ENCODE data around the gene SH3PXD2B.

Gene SH3PXD2B

DNA sequence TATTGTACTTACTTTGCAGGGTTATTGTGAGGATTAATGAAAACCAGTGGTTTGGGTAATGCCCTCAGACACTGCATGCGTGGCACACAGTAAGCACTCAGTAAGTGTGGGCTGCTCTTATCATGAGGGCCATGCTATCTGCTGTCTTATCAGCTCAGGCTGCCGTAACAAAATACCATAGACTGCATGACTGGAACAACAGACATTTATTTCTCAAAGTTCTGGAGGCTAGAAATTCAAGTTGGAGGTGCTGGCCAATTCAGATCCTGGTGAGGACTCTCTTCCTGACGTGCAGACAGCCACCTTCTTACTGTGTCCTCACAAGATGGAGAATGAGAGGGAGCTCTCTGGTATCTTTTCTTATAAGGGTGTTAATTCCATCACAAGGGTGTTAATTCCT lies 23.9 kb upstream of the SH3PXD2B start:
- Histone ChIP-seq H3K4me3 (no peak overlapping the region), H3K4me2 (no peak overlapping the region), H3K27ac (no peak overlapping the region), H4K20me1 (no peaks in the 10 kb centered on the region), H3K4me1 (peaks cover 23% of the 10 kb centered on the region), H3K36me3 (no peaks in the 10 kb centered on the region), H3K9me3 (0 out of 2 replicates have a peak, but pooled peaks cover under 1% of the 10 kb centered on the region), H3K9ac (no peak overlapping the region), H3K27me3 (no peaks in the 10 kb centered on the region)
- no peak for TF ChIP-seq Cebpa-rat (IDR thresholded peaks at IDR 0.05)

DNA sequence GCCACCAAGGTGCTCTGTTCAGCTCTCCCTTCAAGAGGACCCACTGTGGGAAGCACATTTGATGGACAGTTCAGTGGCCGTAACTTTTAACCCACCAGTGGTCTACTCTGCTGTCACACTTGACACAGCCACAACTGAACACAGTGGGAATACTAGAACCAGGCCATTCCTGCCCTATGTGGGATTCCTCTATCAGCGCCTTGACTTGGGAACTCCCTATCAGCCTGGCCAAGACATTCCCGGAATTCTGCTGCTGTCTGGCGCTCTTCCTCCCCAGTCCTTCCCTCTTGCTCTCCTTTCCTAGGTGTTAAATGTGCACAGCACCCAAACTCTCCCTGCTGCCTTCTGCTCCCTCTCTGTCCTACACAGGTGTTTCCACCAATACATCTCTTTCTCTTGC lies 23.1 kb upstream of the SH3PXD2B start:
- no peaks in the 10 kb centered on the region for H3K9me3 ChIP-seq
- no peak for TF ChIP-seq Cebpa-rat (IDR thresholded peaks at IDR 0.05)
- H3K27ac ChIP-seq: no peak overlapping the region
- no peak overlapping the region for H3K9ac ChIP-seq
- no peaks in the 10 kb centered on the region for H4K20me1 ChIP-seq
- H3K36me3 ChIP-seq: no peaks in the 10 kb centered on the region
- H3K4me3 ChIP-seq: no peak overlapping the region
- H3K27me3 ChIP-seq: no peaks in the 10 kb centered on the region
- H3K4me1 ChIP-seq: peaks cover 23% of the 10 kb centered on the region
- H3K4me2 ChIP-seq: no peak overlapping the region

DNA sequence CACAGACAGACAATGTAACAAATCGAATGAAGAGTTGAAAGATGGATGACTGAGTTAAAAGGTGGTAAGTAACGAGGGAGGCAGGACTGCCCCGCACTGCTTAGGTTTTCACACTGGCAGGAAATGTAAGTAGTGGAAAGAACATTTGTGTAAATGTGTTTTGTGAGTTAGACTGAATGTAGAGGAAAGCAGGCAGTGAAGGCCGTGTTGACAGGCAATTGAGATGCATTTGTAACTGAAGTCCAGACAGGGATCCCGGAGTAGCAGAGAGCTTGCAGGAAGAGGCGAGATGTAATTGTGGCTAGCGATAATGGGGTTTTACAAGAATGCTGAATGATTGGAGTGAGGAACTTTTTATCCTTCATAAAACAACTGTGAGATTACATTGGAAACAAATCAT lies 20.0 kb upstream of the SH3PXD2B start:
- Histone ChIP-seq H3K27me3 (no peaks in the 10 kb centered on the region), H3K27ac (no peak overlapping the region), H3K9ac (no peak overlapping the region), H3K4me3 (no peak overlapping the region), H4K20me1 (no peaks in the 10 kb centered on the region), H3K4me1 (peaks cover 3% of the 10 kb centered on the region), H3K36me3 (no peaks in the 10 kb centered on the region), H3K9me3 (no peaks in the 10 kb centered on the region), H3K4me2 (no peak overlapping the region)
- TF ChIP-seq Cebpa-rat (IDR thresholded peaks at IDR 0.05): no peak

DNA sequence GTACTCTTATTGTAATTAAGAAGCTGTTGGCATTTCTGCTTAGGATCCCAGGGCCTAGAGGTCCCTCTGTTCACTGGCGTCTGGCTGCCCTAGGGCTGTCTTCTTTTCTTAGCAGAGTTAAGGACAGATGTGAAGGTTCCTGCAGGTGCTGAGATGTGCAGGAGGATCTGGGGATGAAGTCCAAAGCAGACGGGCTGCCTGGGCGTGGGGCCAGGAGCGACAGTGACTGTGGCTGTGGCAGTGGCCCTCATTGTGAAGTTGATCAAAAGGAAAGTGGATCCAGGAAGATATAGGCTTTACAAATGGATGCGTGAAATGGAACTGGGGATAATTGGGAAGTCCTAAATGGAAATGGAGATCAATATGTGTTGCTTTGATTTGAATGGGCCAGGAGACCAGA lies 19.1 kb upstream of the SH3PXD2B start:
- Histone ChIP-seq H3K4me3 (no peak overlapping the region), H3K36me3 (no peaks in the 10 kb centered on the region), H3K9me3 (no peaks in the 10 kb centered on the region), H3K4me1 (no peaks in the 10 kb centered on the region), H3K27ac (no peak overlapping the region), H4K20me1 (no peaks in the 10 kb centered on the region), H3K27me3 (no peaks in the 10 kb centered on the region), H3K9ac (no peak overlapping the region), H3K4me2 (no peak overlapping the region)
- no peak for TF ChIP-seq Cebpa-rat (IDR thresholded peaks at IDR 0.05)

DNA sequence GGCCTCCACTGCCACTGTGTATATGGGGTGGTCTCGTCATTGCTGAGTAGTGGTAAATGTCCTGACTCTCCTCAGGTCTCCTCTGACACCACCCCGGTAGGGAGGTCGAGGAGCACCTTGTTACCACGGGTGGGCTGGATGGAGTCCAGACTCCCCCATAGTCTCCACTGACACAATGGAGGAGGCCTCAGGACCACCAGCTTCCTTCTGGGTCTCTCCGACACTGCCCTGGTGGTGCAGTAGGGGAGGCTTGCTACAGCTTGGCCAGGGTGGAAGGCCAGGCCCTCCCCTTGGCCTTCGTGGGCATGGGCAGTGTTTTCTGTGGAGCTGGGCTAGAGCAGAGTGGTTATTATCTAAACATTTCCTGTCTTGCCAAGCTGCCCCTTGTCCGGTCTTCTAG lies 15.4 kb upstream of the SH3PXD2B start:
- Histone ChIP-seq H3K27me3 (no peaks in the 10 kb centered on the region), H3K27ac (no peak overlapping the region), H3K9me3 (peaks cover 5% of the 10 kb centered on the region; the same call in 1 of the 2 replicates), H3K36me3 (no peaks in the 10 kb centered on the region), H3K4me1 (no peaks in the 10 kb centered on the region), H4K20me1 (no peaks in the 10 kb centered on the region), H3K4me3 (no peak overlapping the region), H3K9ac (no peak overlapping the region), H3K4me2 (no peak overlapping the region)
- no peak for TF ChIP-seq Cebpa-rat (IDR thresholded peaks at IDR 0.05)

DNA sequence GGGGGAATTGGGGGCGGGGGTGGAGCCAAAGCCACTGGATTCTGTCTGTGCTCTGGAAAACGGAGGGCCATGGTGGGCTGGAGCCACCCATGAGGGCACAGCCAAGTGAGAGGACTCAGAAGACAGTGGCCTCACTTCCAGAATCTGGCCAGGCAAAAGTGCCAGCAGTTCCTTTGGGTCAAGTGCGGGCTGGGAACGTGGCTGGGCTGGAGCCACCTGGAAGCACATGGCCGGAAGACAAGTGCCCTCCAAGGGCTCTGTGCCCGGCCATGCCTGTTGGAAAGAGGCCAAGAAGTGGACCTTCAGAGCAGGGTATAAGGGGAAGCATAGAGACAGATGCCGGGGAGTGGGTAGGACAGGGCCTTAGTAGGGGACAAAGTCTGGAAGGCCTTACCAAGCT lies 11.7 kb upstream of the SH3PXD2B start:
- Histone ChIP-seq H3K4me2 (no peak overlapping the region), H3K4me3 (no peak overlapping the region), H4K20me1 (no peaks in the 10 kb centered on the region), H3K9me3 (peaks cover 25% of the 10 kb centered on the region), H3K4me1 (peaks cover 6% of the 10 kb centered on the region), H3K9ac (no peak overlapping the region), H3K36me3 (no peaks in the 10 kb centered on the region), H3K27me3 (no peaks in the 10 kb centered on the region), H3K27ac (no peak overlapping the region)
- TF ChIP-seq Cebpa-rat (IDR thresholded peaks at IDR 0.05): no peak

DNA sequence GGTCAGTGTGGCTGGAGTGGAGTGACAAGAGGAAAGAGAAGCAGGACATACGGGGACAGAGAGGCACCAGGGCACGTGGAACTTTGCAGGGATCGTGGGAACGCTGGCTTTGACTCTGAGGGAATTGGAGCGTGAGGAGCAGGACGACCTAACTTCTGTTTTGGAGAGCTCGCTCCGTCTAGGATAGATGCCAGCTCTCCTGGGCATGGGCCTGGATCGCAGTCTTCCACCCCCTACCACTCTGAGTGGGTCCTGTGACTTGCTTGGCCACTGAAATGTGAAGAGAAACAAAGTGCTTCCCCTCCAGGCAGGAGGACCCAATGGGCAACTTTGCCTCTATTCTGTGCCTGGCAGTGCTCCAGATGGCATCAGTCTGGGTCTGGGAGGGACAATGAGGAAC lies 8.7 kb upstream of the SH3PXD2B start:
- Histone ChIP-seq H3K4me3 (no peak overlapping the region), H3K9me3 (peaks cover 25% of the 10 kb centered on the region), H3K27ac (no peak overlapping the region), H3K9ac (no peak overlapping the region), H3K36me3 (no peaks in the 10 kb centered on the region), H4K20me1 (no peaks in the 10 kb centered on the region), H3K4me2 (no peak overlapping the region), H3K4me1 (peaks cover 30% of the 10 kb centered on the region), H3K27me3 (no peaks in the 10 kb centered on the region)
- no peak for TF ChIP-seq Cebpa-rat (IDR thresholded peaks at IDR 0.05)

DNA sequence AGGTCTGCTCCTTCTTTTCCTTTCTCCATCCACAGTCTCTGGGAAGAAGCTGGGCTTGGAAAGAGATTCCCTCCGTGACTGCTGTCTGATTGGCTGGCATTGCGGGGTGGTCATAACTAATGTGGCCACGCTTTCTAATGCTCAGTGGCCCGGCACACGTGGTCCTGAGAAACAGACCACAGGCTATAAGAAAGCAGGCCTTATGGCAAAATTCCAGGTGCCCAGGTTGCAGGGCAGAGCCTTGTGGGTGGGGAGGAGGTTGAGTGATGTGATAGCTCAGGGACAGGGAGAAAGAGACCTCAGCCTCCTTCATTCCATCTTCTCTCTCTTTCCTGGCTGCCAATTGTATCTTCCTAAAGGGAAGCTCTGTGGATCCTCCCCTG lies 5.4 kb upstream of the SH3PXD2B start:
- Histone ChIP-seq H3K36me3 (no peaks in the 10 kb centered on the region), H3K27ac (no peak overlapping the region), H3K9ac (no peak overlapping the region), H3K9me3 (peaks cover 21% of the 10 kb centered on the region), H4K20me1 (no peaks in the 10 kb centered on the region), H3K4me2 (no peak overlapping the region), H3K4me1 (peaks cover 39% of the 10 kb centered on the region), H3K27me3 (no peaks in the 10 kb centered on the region), H3K4me3 (no peak overlapping the region)
- TF ChIP-seq Cebpa-rat (IDR thresholded peaks at IDR 0.05): no peak

DNA sequence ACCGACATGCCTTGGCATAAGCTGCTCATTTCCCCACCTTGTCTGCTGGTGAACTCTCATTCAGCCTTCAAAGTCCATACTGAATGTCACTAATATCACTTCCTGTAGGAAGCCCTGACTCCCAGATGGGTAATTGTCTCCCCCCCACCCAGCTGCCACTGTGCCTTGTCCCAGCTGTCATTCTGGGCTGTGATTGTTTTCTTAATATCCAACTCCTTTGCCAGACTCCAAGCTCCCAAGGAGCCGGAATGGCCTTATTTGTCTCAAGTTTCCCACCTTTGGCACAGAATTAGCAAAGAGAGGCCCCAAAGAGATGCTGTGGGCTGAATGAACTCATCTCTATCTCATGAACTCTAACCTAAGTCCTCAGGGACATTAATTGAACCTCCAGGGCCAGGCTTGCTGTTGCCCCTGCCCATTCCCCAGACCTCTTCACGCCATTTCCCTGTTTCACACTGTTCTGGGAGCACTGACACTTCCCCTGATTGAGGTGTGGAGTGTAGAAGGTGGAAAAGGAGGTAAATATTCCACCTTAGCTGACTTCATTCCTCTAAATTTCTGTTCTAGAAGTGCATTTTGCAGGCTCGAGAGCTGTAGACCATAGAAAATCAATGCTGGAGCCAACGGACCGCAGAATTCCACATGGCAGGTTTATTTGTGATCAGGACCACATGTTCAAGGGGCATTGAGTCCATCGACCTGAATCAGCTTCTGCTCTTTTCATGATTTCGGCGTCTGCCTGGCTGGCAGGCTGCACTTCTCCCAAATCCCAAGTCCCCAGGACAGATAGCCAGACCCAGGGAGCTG lies 4.9 kb upstream of the SH3PXD2B start:
- no peak overlapping the region for H3K9ac ChIP-seq
- H3K4me2 ChIP-seq: peak overlapping the region; percentile 32
- no peak overlapping the region for H3K27ac ChIP-seq
- H3K9me3 ChIP-seq: peaks cover 15% of the 10 kb centered on the region
- TF ChIP-seq Cebpa-rat (IDR thresholded peaks at IDR 0.05): no peak
- no peaks in the 10 kb centered on the region for H3K36me3 ChIP-seq
- no peak overlapping the region for H3K4me3 ChIP-seq
- no peaks in the 10 kb centered on the region for H4K20me1 ChIP-seq
- no peaks in the 10 kb centered on the region for H3K27me3 ChIP-seq
- H3K4me1 ChIP-seq: peaks cover 41% of the 10 kb centered on the region

DNA sequence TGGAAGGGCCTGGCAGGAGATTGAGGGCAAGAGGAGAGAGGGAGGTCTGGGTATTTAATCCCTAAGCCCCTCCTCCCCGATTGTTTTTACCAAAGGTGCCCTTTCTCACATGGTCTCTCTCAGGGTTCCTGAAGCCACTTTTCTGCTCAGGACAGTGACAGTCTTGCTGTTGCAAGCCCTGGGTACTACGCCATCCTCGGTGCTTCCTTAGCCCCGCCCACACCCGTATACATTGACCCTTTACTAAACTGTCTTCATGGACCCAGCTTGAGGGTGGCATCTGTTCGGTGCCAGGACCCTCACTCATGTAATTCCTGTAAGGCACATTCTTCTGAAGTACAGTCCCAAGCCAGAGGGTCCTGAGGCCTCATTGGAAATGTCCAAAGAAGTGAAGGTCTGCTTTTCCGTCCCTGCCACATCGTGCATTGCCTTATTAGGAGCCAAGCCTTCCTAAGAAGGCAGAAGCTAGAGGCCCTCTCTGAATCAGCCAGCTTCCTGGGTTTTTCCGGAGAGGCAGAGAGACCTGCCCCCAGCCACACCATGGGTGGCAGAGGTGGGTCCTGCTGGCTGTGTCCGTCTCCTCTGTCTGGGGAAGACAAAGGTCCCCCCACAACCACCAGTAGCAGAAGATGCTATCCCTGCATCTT lies 1.9 kb upstream of the SH3PXD2B start:
- Histone ChIP-seq H3K27ac (no peak overlapping the region), H4K20me1 (peaks cover 4% of the 10 kb centered on the region; the same call in 1 of the 2 replicates), H3K36me3 (no peaks in the 10 kb centered on the region), H3K4me2 (no peak overlapping the region), H3K27me3 (no peaks in the 10 kb centered on the region), H3K4me3 (no peak overlapping the region), H3K4me1 (peaks cover 60% of the 10 kb centered on the region), H3K9me3 (no peaks in the 10 kb centered on the region), H3K9ac (0 out of 2 replicates have a peak overlapping the region, but pooled peaks have one; percentile 4)
- no peak for TF ChIP-seq Cebpa-rat (IDR thresholded peaks at IDR 0.05)
